ENCODE measurements around the gene ASB3.
"Not testable (repeated sequence)": the region's sequence is repeated elsewhere in the genome, so short reads cannot be mapped to it uniquely, and the experiment has no call there.

Gene ASB3

DNA sequence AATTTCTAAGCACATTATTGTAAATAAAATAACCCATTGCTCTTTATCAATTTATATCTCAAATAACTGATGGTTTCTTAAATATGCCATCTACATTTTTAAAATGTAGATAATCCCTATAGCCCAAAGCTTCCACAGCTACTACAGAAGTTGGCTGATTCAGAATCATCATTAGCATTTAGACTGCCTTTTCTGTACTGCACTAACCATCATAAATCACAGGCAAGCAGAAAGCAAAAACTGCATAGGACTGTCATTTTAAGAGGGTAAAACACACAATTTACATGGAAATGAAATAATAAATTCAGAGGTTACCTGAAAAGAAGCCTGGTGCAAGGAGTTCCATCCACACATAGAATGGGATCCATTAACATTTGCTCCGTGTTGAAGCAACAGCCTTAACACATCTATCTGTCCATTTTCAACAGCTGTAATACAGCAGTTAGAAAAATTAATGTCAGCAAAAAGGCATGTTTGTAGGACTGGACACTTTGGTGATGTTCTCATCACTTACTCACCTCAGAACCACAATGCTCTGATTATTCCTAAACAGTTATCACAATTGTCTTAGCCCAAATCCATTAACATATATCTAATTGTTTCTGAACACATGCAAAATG is 57.5 kb downstream of the ASB3 start:
- no peak for DNase-seq

DNA sequence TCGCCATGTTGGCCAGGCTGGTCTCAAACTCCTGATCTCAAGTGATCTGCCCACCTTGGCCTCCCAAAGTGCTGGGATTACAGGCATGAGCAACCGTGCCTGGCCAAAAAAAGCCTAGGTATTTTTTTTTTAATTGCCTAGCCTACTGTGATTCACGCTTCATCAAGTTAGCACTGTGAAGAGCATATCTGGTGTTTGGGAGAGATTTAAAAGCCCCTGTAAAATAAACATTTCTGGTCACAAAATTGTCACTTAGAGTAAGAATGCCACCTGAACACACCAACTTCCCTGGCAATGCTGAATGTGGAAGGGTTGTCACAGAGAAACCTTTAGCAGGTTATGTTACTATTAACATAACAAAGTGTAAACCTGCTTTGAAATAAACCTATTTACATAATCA is 58.8 kb downstream of the ASB3 start:
- no peak for DNase-seq

DNA sequence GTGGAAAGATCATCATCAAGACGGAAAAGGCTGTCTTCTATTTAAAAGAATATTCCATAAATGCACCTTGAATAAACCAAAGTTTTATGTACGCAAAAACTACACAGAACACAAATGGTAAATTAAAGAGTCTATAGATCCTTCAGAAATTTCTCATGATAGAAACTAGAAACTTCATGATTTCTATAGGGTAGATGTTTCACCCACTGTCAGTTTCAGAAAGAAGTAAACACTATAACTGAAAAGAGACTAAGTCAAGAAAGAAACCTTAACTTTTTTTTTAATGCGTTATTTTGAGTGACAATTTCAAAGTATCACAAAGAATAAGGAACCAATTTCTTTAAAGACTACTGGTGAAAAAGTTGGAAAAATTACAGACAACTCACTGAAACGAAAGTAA is 61.1 kb downstream of the ASB3 start:
- DNase-seq = no peak

DNA sequence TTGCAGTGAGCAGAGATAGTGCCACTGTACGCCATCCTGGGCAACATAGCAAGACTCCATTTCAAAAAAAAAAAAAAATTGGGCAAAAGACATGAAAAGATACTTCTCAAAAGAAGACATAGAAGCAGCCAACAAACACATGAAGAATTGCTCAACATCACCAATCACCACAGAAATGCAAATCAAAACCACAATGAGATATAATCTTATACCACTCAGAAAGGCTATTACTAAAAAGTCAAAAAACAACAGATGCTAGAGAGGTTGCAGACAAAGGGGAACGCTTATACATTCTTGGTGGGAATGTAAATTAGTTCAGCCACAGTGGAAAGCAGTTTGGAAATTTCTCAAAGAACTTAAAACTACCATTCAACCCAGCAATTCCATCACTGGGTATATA is 62.2 kb downstream of the ASB3 start:
- no peak for DNase-seq

DNA sequence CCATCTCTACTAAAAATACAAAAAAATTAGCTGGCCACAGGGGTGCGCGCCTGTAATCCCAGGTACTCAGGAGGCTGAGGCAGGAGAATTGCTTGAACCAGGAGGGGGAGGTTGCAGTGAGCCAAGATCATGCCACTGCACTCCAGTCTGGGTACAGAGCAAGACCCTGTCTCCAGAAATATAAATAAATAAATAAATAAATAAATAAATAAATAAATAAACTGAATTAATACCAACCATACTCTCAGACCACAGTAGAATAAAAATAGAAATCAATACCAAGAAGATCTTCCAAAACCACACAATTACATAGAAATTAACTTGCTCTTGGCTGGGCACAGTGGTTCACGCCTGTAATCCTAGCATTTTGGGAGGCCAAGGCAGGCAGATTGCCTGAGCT is 65.8 kb downstream of the ASB3 start:
- not testable (repeated sequence) for DNase-seq

DNA sequence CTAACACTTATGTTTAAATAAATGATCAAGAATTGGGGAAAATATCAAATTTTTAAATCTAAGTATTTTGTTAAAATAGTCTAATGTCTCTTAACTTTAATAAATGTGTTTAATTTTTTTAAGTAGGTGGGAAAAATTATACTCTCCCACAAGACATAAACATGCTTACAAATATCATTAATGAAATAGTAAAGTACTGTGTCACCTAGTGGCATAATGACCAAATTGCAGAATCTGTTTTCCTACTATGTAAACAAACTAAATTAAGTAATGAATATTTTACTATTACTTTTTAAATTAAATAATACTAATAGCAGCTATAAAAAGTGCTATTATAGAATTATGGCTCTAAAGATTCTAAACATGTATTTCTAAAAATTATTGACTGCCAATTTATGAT is 71.2 kb downstream of the ASB3 start:
- DNase-seq = no peak

GRCh38 chr2:53711271-53711780 is 75.4 kb downstream of the ASB3 start:
- no peak for DNase-seq

GRCh38 chr2:53708988-53709387 is 77.8 kb downstream of the ASB3 start:
- DNase-seq = no peak

- no peak for DNase-seq
These were observed 85.5 kb downstream of the ASB3 start for GRCh38 chr2:53701221-53701620.

DNA sequence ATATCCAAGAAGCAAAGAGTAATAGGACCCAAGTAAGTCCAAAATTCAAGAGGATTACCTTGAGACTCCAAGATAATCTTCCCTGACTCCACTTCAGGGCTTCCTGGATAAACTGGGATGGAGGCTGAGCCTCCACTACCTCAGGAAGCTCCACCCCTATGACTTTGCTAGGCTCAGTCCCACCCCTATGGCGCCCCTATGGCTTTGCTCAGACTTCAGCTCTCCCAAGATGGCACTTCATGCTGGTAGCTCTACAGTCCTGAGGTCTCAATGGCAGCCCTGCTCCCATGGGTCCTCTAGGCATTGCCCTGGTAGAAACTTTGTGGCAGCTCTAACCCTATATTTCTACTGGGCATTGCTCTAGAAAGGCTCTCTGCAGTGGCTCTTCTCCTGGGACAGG is 89.1 kb downstream of the ASB3 start:
- no peak for DNase-seq

- no peak for DNase-seq
These were observed 89.7 kb downstream of the ASB3 start for GRCh38 chr2:53697092-53697491.

DNA sequence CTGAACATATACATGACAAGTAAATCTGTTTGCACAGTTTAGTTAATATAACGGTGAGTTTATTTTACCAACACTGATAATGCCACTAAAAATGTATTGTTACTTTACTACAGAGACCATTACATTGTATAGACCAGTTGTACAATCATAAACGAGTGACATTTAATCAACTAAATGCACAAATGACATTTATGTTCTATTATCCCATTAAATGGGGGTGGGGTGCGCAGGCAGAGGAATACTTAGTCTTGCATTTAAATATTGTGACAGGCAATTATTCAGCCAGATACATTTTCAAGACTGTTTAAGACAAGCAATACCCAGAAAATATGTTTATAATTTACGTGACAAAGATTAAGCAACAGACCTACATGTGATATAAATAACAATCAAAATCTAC is 91.2 kb downstream of the ASB3 start:
- no peak for DNase-seq

DNA sequence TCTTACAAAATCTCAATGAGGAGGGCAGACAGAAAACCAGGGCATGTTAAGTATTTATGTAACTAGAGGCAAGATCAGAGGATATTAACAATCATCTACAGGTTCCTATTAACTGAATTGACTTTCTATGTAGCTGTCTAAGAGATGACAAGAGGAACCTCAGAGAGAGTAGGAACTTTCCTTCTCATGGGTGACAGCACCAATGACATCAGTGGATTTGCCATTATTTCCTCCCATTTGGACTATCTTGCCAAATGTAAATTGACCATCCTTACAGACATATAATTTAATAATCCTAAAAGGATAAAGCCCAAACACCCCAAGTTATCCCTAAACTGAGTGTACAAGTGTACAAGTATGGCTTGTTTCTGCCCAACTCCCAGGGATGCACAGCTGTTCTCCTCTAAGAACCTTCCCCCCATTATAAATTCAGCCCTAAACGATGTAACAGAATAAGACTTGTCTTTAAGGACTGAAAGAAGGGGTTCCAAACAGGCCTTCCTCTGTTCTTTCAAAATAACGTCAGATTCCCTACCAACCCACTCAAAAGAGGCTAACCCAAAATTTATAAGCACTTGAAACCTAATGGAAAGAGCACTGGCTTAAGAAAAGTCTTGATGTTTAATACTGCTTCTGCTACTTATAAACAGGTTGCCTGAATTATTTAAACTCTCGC is 92.5 kb downstream of the ASB3 start:
- no peak for DNase-seq

DNA sequence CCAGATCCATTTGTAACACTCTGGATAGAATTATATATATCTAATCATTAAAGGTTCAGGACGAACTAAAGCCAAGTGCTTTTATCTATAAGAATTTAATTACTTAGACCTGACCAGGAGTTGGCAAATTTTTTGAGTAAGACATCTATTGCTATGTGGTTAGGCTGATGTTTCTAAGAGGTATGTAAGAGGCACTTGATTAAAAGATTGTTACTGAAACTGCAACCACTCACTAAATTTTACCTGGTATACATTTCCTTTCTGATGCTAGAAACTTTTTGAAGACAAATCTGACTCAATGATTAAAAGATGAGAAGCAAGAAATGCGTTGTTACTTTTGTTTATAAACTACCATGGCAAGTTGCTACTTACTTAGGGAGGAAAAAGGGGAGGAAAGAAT is 95.9 kb downstream of the ASB3 start:
- DNase-seq = no peak

DNA sequence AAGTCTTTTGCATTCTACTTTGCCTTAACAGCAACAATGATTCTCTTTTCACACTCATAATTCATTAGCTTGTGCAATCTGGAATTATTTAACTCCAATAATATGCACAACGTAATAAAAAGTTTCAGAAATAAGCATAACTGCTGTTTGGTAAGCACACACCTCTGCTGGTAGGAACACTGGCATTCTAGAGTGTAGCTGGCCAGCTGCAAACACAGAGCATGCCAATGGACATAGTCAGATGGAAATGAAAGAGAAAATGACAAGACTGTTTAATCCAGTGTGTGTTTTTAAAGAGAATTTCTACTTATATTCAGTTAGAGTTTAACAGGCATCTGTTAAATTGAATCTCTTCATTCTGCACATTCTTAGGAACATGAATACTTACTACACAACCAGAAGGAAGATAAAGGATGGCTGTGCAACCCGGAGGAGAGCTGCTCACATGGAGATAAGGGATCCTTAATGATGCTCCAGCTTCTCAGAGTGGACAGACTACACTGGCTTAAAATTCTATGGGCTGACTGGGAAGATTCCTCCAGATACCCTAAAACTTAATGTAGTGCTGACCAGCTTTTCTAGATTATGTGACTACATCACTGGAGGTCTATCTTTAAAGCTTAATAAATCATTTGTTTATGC is 113.8 kb downstream of the ASB3 start:
- no peak for DNase-seq

DNA sequence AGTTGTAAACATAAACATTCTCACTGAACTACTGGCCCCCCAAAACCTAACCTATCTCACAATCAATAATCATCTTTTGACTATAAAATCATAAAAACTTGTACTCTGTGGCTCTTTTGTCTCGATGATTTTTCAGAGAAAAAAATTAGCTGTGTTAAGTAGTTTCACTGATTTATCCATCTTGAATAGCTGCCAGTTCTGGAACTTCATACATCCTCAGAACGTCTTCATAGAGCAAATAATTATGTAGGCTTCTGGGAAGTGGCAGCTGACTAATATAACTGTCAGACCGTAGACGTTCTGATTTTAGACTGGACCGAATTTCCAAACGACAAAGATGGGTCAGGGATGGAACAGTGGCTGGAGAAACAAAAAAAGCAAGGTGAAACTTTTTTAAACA is 116.4 kb downstream of the ASB3 start:
- DNase-seq = no peak

- no peak for DNase-seq
These were observed 118.1 kb downstream of the ASB3 start for GRCh38 chr2:53668624-53669026.

DNA sequence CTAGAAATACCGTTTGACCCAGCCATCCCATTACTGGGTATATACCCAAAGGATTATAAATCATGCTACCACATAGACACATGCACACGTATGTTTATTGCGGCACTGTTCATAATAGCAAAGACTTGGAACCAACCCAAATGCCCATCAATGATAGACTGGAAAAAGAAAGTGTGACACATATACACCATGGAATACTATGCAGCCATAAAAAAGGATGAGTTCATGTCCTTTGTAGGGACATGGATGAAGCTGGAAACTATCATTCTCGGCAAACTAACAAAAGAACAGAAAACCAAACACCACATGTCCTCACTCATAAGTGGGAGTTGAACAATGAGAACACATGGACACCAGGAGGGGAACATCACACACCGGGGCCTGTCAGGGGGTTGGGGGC is 119.6 kb downstream of the ASB3 start:
- not testable (repeated sequence) for DNase-seq

DNA sequence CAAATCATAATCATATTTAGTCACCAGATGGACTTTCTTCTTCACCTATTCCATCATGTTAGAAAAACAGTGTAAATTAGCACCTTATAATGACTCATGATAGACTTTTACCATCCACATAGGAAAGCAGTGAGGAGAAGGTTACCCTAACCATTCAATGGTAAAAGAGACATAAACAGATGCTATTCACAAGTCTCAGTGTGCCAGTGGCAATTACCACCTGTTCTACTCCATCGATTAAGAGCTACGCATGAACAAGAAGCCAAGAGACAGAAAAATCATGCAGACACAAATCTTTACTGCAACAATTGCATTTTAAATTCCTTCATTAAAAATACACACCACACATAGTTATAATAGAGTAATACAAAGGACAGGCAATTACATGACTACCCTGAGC is 125.9 kb downstream of the ASB3 start:
- DNase-seq = no peak

GRCh38 chr2:53658474-53658873 is 128.3 kb downstream of the ASB3 start:
- not testable (repeated sequence) for DNase-seq

DNA sequence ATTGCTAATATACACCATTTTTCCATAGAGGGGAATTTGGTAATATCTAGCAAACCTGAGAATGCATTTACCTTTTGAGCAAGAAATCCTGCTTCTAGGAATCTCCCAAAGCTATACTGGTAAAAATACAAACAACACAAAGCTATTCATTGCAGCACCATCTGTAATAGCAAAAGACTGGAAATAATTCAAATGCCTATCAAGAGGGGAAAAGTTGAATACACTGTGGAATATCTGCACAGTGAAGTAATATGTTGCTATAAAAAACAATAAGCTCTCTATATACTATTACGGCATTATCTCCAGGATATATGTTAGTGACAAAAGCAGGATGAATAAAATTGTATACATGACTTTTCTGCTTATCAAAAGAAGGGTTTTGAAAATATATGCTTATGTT is 131.5 kb downstream of the ASB3 start:
- no peak for DNase-seq

GRCh38 chr2:53654396-53654795 is 132.4 kb downstream of the ASB3 start:
- DNase-seq = no peak

GRCh38 chr2:53652131-53652530 is 134.6 kb downstream of the ASB3 start:
- DNase-seq = no peak

- DNase-seq = no peak
These were observed 140.0 kb downstream of the ASB3 start for GRCh38 chr2:53646788-53647187.

Measured in activated CD8-positive, alpha-beta memory T cell treated with anti-CD3 and anti-CD28 coated beads, Interleukin-2, amount 50 U/mL, for 48 hours (primary cell).